SK-MEL-5 (cell line): ENCODE measurements around the gene SMAD1. TPM values are rescaled to one million over a fixed set of nuclear protein-coding genes. Genes with fewer than 3 reads are reported as not detected.

ENCODE experiments used
- DNase-seq: peaks from one replicate; pipeline ENCODE4 v3.0.0-alpha.2; 2016; ENCODE audit warnings: low read depth, low spot score
- in situ Hi-C: cut with HindIII; loops from 2 replicates; pipeline ENCODE4 v1.10.0; 2016; ENCODE audit warnings: low sequenced_read_pairs, high pct_unique_total_duplicates, low pct_unique_long_range_greater_than_20kb
- total RNA-seq: library from RNA; depleted of rRNA; stranded (reverse); fragments of >200 nt; shearing (Covaris generic); gene quantifications from 2 replicates; pipeline ENCODE4 v1.2.3, GENCODE V29; 2014

SMAD1 gene
- total RNA-seq, 1 experiment from 2014 or later: 8.8 TPM

DNA sequence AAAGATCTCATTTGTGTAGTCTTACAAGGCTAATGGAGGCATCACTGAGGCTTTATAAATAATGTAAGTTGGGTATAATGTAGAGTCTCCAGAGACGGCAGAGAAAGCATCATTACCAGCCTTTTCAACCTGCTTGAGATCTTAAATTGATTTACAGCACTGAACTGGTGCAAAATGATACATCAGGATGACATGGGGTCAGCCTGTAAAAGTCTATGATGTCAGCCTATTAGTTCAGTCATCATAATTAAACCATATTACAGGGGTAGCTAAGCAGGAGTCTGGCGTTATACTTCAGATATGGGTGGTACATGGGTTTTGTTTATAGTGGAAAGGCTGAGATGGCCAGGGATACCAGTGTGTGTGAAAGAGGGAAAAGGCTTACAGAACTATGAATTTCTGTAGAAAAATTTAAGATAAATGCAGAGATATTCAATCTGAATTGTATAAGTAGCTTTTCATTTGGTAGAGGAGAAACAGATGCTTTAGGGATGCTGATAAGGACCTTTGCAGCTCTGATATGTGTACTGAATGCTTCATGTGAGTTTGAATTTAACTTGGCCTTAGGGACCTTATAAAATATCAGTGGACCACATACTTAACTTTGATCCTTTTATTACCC is 2.7 kb downstream of the SMAD1 start:
- in situ Hi-C loops: no loop called here

DNA sequence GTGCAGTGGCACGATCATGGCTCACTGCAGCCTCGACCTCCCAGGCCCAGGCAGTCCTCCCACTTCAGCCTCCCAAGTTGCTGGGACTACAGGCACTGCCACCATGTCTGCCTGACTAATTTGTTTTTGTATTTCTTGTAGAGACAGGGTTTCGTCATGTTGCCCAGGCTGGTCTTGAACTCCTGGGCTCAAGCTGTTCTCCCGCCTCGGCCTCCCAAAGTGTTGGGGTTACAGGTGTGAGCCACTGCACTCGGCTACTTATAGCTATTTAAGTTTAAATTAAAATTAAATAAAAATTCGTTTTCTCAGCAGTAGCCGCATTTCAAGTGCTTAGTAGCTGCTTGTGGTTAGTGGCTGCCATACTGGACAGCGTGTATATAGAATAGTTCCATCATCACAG is 3.5 kb downstream of the SMAD1 start:
- DNase-seq: no peak
- in situ Hi-C loops: no loop called here

More for the DNA sequence above, 2.7 kb downstream of the SMAD1 start:
- DNase-seq: no peak

DNA sequence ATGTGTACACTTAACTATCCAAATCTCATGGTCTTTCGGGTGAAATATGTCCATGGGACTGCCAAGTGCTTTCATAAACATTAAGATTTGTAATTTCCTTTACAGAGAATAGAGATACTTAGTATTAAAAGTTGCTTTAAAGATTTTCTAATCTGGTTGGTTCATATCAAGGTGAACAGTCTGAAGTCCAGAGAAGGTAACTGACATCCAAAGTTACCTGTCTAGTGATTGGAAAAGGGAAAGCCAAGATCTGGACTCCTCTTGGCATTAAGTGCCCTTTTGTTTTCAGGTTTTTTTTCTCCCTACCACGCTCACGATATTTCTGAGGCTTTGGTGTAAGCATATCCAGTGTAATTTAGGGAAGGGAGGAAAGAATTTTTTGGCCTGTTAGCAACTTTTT is 5.0 kb downstream of the SMAD1 start:
- DNase-seq: no peak
- in situ Hi-C loops: no loop called here

DNA sequence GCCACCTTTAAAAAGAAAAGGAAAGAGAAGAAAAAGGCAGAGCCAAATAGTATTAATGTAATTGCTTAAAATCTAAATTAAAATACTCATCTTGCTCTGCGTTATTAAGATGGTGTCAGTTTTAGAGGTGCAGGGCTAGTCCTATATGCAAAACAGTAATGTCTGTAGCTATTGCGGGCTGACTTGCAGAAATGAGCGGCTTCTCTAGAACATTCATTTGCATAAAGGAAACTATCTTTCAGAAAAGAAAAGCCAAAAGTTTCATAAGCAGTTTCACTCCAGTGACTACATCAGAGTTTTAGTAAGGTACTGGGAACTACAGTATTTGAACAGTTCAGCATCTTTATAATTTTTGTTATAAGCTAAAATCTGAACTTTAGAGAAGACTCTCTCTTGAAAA is 6.0 kb downstream of the SMAD1 start:
- no peak for DNase-seq
- in situ Hi-C loops: no loop called here

DNA sequence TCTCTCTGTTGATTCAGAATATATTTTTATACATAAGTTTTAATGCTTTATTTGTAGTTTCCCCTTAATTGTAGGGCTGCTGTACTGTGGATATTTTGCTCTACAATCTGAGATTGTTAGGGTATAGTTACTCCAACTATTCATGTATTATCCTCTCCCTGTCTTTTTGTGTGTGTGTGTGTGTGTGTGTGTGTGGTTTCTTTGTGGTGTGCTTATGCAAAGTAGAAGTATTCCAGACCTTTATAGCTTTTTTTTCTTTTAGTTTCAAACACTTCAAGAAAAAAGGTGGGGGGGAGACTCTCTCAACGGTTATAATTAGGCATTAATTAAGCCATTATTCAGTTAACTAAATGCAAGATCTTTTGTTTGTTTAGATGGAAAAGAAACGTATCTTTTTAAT is 6.7 kb downstream of the SMAD1 start:
- DNase-seq: no peak
- in situ Hi-C loops: no loop called here

DNA sequence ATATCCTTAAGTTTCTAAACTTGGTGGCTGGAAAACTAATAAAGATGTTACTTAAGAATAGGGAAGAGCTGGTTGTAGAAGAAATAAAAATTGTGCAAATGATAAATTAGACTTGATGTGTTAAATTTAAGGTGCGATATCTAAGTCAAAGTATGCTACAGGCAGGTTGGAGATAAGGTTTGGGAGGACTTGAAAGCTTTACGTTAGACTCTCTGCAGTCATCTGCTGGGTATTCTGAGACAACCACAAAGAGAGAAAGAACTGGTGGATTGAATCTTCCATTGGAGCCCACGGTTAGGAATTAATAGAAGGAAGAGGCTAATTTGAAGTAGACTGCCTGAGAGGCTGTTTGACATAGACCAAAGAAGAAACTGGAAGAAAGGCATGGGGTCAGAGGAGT is 7.9 kb downstream of the SMAD1 start:
- no peak for DNase-seq
- in situ Hi-C loops: no loop called here

DNA sequence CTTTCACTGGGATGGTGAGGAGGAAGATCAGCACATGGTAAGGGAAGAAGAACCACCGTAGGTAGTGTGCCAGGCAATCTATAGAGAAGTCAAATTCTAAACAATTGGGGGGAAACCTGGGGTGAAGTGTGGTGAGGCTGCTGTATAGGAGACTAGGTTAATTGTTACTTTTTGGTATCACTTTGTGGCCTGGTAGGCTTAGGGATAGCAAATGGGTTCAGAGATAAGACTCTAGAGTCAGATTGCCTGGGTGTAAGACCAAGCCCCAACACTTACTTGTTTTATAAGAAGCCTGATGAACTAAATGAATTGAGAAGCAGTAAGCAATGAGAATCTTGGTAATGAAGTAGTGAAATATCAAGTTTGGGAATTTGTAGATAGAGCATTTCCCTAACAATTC is 8.7 kb downstream of the SMAD1 start:
- in situ Hi-C loops: no loop called here

DNA sequence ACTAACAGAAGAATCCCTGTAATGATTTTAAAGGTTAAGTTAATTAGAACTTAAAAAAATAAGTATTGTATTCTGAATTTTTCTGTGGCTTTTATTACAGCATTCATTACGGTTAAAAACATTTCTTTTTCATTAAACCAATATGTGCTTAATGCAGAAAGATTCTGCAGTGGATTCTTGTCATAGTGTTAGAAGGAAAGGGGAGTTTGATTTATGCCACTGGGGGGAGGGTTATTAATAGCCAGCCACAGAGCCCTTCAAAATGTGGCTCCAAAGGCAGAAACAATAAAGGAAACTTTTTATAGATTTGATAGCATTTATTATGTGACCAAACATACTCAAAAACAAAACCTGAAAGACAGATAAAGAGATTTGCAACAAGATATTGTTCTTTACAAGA is 9.1 kb downstream of the SMAD1 start:
- in situ Hi-C loops: no loop called here
- no peak for DNase-seq

More for the DNA sequence above, 8.7 kb downstream of the SMAD1 start:
- no peak for DNase-seq

DNA sequence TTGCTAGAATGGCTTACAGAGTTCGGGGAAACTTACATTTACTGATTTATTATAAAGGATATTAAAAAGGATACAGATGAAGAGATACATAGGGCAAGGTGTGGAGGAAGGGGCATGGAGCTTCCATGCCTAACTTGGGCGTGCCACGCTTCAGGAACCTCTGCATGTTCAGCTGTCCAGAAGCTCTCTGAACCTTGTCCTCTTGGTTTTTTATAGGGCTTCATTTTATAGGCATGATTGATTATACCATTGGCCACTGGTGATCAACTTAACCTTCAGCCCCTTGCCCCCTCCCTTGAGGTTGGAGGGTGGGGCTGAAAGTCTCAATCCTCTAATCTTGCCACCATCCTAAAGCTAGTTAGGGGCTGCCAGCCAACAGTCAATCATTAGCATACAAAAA is 10.7 kb downstream of the SMAD1 start:
- in situ Hi-C loops: no loop called here
- DNase-seq: no peak

DNA sequence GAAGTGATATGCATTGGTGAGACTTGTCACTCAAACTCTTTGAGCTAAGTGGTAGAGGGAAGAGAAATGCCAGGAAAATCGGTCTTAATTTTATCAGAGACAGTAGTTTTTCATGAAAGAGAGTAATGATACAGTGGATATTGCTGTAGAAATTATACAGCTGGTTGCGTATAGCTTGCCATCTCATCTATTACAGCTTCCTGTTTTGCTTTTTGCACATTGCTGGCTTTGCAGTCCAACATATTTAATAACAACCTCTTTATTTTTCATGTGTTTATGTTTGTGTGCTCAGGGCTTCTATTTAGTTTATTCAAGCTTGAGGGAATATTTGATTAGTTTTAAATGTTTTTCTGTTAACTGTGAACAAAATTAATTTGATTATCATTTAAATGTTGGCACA is 11.5 kb downstream of the SMAD1 start:
- no peak for DNase-seq
- in situ Hi-C loops: no loop called here

DNA sequence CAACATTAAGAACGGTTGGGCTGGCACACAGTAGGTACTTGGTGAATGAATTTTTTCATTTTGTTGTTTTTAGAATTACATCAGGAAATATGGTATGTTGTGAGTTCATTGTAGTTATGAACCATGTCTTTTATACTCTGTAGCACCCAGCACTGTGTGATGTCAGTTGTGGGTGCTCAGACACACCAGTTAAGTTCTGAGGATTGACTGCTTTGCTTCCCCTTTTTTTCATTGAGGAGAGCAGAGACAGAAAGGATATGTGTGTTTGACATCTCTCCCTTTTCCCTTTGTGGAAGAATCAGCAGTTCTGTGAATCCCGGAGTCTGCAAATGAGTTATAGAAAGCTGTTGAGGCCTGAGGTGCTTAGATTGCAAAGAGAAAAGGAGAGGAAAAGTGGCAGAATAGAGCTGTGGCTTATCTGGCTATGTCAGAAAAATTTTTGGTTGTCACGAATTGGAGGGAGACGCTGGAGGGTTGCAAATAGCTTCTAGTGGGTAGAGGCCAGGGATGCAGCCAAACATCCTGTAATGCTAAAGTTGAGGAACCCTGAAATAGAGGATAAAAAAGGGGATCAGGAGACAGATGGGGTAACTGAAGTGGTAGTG is 13.1 kb downstream of the SMAD1 start:
- no peak for DNase-seq
- in situ Hi-C loops: no loop called here

DNA sequence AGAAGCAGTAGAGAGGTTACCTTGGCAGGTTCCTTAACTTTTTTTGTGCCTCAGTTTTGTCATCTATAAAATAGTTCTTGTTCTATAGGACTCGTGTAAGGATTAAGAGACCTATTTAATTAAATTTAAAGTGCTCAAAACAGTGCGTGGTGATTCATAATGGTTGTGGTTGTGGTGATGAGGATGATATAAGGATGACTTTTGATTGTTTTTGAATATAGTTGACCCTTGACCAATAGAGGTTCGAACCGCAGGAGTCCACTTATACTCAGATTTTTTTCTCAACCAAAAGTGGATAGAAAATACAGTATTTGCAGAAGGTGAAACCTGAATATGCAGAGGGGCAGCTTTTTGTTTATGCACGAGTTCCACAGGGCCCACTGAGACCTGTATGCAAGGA is 14.6 kb downstream of the SMAD1 start:
- DNase-seq: no peak
- in situ Hi-C loops: no loop called here

DNA sequence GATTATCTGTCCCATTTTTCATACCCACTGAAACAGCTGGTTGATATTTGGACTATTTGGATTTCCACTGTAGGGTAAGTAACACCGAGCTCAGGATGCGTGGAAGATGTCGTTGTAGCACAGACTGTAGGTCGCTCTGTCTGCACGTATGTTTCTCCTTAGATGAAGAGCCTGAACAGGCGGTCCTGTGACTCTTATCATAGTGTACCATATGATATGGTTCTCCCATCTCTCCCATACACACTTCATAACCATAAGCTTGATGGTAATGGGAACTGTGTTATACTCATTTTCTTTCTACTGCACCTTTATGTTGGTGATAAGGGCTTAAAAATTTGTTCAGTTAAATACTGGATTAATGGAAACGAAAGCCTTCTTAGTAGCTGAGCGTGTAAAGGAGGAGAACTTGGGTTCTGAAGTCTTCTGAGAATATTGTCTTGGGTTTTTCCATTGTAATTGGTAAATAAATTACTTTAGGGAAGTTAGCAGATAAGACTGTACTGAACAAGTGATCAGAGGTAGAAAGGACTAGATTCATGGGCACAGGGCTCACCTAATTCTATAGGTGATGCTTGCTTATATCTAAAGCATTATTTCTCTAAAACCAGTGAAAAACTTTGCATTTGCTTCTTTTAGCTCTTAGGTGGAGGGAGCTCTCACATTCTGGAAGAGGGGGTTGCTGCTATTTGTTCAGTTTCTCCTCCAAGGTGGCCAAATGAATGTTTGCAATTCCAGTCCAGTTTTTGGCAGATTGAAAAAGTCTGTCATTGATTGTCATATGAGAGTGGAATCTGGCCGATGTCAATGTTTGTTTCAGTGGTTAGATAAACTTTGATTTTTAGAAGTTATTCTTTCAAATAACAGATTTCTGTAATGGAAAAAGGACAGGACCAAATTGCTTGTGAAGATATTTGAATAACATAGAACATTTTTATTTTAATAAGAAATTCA is 15.8 kb downstream of the SMAD1 start:
- in situ Hi-C loops: no loop called here
- no peak for DNase-seq

DNA sequence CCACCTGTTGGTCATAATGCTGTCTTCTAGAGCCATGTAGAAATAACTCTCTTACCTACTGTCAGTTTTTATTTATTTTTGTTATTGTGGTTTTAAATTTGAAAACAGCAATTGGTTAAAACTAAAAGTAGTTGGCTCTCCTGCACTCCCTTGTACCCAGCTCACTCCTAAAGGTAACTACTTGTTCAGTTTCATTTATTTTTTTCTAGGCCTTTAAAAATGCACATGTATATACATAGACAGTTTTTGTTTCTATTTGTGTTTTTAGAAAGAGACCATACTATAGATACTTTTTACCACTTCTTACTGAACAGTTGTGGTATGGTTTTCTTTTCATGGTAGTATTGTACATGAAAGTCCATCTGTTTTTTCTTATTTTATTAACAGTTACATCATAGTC is 16.8 kb downstream of the SMAD1 start:
- in situ Hi-C loops: no loop called here
- DNase-seq: no peak

DNA sequence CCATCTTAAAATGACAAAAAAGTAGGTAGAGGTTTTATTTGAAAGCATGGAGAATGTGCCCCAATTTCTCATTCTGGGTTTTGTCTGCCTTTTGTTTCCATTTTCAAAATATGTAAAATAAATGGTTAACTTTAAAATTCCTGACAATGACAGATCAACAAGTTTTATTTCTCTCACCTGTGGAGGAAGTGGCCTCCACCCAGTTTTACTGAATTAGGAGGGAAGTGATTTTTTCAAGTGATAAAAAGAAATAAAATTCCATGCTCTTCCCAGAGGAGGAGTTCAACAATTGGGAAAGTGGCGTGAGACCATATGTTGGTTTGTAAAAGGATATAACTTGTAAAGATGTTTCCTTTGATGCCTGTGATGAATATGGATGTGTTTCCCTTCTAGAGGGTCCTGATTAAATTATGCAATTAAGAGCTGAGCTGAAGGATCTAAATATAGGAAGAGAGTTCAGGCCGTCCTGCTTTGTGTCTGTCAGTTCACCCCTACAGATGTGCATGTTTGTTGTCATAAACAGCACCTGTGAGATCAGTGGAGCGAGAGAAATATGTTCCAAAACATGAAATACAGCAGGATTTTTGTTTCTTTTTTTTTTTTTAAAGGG is 19.5 kb downstream of the SMAD1 start:
- DNase-seq: no peak
- in situ Hi-C loops: no loop called here

DNA sequence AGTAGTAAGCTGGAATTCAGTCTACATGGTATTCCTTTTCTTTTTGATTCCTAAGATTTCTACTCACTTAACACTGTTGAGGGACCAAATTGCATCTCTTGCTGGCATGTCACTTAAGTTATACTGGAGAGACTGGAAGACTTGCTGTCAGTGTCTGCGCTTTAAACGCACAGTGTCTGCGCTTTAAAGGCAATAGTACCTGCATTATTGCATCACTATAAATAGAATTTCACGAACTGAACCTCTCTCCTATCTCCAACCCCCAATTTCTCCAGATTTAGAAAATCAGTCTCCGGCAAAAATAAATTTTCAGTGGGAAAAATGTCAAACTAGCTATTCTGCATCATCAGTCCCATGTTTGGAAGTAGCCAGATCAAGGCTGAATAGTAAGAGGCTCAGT is 21.2 kb downstream of the SMAD1 start:
- no peak for DNase-seq
- in situ Hi-C loops: no loop called here

DNA sequence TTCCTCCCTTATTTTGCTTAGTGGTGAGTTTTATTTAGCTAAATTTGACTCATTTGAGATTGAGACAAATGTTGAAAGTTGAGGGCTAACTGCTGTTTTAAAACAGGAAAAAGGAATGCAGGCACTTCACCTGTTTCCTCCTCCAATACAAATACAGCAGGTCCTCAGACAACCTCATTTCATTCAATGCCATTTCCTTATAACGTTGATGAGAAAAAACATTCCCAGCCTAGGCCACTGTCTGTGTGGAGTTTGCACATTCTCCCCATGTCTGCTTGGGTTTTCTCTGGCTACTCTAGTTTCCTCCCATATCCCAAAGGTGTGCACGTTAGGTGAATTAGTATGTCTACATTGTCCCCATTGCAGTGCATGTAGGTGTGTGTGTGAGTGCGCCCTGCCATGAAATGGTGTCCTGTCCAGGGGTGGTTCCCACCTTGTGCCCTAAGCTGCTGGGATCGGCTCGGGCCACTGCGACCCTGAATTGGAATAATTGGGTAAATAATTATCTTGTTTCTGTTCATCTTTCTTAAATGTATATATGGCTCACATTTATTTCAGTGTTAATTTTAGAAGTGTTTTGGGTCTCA is 21.9 kb downstream of the SMAD1 start:
- no peak for DNase-seq
- in situ Hi-C loops: no loop called here

DNA sequence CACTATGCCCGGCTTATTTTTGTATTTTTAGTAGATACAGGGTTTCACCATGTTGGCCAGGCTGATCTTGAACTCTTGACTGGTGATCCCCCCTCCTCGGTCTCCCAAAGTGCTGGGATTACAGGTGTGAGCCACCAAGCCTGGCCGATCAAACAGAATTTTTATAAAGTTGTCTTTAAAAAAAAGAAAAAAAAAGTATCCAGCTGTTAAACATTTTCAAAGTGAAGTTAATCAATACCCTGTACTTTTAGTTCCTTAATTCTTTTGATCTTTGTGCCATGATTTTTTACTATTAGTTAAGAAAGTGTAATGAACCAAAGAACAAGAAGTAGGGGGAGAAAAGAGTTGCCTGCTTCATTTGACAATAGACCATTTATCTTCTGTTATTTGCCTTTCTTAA is 24.3 kb downstream of the SMAD1 start:
- in situ Hi-C loops: no loop called here
- no peak for DNase-seq
